GM10266 (cell line): ENCODE results near the gene OR51B2.

ENCODE experiments used
- DNase-seq: peaks from one replicate; pipeline ENCODE4 v3.0.0; 2012; ENCODE audit errors: extremely low spot score
- TF ChIP-seq, protein P1 (sequence below): IDR thresholded peaks from 2 replicates; pipeline ENCODE4 v1.5.1; 2012; ENCODE audit warnings: mild to moderate bottlenecking, low read depth; ENCODE audit not compliant: control insufficient read depth, insufficient read depth; ENCODE audit errors: missing control alignments

OR51B2 gene

DNA sequence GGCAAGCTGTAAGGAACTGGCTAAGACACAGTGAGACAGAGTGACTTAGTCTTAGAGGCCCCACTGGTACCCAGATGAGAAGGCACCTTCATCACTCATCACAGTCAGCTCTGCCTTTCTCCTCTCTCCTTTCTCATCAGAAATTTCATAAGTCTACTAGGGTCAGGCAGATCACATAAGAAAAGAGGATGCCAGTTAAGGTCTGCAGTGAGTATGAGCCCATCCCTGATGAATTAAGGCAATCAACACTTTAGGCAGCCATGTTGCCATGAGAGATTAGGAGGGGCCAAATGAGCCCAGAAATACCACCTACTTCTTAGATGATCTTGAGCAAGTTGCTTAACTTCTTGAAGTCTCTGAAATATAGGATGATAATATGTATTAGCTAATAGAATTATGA lies 42.5 kb downstream of the OR51B2 start:
- no peak for DNase-seq
- TF ChIP-seq, protein P1, sequence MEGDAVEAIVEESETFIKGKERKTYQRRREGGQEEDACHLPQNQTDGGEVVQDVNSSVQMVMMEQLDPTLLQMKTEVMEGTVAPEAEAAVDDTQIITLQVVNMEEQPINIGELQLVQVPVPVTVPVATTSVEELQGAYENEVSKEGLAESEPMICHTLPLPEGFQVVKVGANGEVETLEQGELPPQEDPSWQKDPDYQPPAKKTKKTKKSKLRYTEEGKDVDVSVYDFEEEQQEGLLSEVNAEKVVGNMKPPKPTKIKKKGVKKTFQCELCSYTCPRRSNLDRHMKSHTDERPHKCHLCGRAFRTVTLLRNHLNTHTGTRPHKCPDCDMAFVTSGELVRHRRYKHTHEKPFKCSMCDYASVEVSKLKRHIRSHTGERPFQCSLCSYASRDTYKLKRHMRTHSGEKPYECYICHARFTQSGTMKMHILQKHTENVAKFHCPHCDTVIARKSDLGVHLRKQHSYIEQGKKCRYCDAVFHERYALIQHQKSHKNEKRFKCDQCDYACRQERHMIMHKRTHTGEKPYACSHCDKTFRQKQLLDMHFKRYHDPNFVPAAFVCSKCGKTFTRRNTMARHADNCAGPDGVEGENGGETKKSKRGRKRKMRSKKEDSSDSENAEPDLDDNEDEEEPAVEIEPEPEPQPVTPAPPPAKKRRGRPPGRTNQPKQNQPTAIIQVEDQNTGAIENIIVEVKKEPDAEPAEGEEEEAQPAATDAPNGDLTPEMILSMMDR = no peak

DNA sequence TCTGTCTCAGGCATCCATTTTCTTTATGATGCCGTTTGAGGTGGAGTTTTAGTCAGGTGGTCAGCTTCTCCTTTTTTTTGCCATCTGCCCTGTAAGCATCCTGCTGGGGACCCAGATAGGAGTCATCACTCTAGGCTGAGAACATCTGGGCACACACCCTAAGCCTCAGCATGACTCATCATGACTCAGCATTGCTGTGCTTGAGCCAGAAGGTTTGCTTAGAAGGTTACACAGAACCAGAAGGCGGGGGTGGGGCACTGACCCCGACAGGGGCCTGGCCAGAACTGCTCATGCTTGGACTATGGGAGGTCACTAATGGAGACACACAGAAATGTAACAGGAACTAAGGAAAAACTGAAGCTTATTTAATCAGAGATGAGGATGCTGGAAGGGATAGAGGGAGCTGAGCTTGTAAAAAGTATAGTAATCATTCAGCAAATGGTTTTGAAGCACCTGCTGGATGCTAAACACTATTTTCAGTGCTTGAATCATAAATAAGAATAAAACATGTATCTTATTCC lies 43.5 kb downstream of the OR51B2 start:
- TF ChIP-seq, protein P1 = no peak
- DNase-seq = peak; percentile 32

DNA sequence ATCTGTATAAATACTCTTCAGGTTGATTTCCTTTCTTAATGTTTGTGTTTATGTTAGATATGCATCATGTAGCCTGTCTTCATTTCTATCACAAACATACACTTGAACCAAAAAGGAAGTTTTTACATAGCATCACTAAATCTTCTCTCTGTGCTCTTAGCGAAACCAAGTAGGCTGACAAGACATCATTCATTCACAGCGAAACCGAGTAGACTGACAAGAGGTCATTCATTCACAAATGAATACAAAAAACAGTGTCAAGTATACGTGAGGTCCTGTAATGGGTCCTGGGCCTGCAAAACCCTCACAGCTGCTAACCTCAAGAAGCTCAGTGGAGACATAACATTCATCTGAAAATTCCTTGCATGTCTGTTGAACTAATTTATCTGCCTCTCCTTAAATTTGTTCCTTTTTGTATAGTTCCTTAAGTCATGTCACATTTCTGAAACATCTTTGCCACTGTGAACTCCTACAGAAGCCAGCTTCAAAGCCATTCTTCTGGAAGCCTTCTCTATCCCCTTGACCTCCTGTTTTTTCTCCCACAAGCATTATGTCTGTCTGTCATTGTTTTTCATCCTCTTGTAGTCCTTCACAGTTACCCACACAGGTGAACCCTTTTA lies 44.5 kb downstream of the OR51B2 start:
- DNase-seq = no peak
- TF ChIP-seq, protein P1 = no peak

DNA sequence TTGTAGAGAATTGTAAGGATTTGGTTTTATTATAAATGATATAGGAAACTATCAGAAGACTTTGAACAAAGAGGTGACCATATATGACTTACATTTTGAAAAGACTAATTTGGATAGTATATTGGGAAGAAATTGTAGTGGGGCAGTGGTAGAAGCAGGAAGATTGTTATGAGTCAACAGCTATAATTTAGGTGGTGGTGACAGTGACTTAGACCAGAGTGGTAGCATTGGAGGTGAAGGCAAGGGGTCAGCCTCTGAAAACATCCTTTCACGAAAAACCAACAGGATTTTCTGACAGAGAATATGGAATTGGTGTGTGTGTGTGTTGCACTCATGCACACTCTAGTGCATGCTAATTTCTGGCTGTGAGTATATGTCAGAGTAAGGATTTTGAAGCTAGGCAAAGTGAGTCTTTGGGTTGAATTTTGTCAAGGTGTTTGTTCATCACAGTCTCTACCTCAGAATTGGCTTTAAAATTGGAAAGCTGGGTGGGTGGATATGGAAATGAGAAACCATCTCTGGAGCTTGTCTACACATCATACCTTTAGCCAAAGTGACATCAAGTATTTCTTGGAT lies 46.2 kb downstream of the OR51B2 start:
- no peak for DNase-seq
- TF ChIP-seq, protein P1 = no peak

DNA sequence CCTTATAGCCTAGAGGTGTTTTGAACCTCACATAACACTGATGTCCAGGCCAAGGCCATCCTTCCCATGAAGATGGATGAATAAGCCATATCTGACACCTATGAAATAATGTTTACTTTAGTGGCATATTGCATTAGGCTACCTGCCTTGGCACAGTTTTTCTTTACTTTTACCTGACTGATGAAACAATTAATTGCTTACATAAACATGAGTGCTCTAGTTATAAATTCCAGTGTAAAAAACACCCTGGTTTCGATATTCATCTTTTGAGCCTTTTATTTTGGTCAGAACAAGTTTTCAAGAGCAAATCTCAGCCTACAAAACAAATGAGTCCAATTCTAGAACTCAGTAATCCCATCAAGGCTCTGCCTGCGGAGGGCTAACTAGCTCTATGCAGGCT lies 47.4 kb downstream of the OR51B2 start:
- TF ChIP-seq, protein P1 = no peak

DNA sequence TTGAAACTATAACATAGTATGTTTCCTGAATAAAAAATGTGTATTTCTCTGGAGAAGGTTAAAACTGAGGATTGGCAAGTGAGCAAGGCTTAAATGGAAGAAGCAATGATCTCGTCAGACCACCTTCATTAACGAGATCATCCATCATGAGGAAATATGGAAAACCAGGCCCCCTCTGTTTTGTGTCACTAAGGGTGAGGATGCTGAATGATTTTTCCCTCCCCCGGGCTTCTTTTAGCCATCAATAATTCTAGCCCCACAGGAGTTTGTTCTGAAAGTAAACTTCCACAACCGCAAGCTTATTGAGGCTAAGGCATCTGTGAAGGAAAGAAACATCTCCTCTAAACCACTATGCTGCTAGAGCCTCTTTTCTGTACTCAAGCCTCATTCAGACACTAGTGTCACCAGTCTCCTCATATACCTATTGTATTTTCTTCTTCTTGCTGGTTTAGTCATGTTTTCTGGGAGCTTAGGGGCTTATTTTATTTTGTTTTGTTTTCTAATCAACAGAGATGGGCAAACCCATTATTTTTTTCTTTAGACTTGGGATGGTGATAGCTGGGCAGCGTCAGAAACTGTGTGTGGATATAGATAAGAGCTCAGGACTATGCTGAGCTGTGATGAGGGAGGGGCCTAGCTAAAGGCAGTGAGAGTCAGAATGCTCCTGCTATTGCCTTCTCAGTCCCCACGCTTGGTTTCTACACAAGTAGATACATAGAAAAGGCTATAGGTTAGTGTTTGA lies 48.6 kb downstream of the OR51B2 start:
- TF ChIP-seq, protein P1 = no peak
- no peak for DNase-seq

More for the DNA sequence above, 47.4 kb downstream of the OR51B2 start:
- no peak for DNase-seq
